Tibial nerve (tissue), 4 donors: ENCODE results near the gene SIT1.

Source experiments
- CTCF ChIP-seq, 5 experiments: fragments of 200-600 bp in 3 of 5; fragments of 450-650 bp in 2 of 5; sonication (generic) in 3 of 5; IDR thresholded peaks; one replicate each; pipeline ENCODE4 v1.5.1; 2016 to 2019; ENCODE audit warnings: antibody characterized with exemption in 5 of 5, mild to moderate bottlenecking in 3 of 5, moderate library complexity in 2 of 5
- EP300 ChIP-seq, 2 donors: sonication (generic); formaldehyde crosslinking; IDR thresholded peaks; one replicate each; pipeline ENCODE4 v1.6.1; 2017; ENCODE audit warnings: antibody characterized with exemption in 2 of 2, mild to moderate bottlenecking in 1 of 2
- POLR2A ChIP-seq, 2 donors: fragments of 450-650 bp; IDR thresholded peaks; one replicate each; pipeline ENCODE4 v1.6.1; 2017; ENCODE audit warnings: antibody characterized with exemption in 2 of 2, mild to moderate bottlenecking in 2 of 2, moderate library complexity in 2 of 2

GRCh38 chr9:35609820-35610163 is 40.9 kb downstream of the SIT1 start:
- TF ChIP-seq CTCF (IDR thresholded peaks at IDR 0.05), result no peak
- TF ChIP-seq POLR2A (IDR thresholded peaks at IDR 0.05), result no peak
- TF ChIP-seq EP300 (IDR thresholded peaks at IDR 0.05), result no peak
